Measurements from ENCODE around the gene KLK10.

The KLK10 gene

DNA sequence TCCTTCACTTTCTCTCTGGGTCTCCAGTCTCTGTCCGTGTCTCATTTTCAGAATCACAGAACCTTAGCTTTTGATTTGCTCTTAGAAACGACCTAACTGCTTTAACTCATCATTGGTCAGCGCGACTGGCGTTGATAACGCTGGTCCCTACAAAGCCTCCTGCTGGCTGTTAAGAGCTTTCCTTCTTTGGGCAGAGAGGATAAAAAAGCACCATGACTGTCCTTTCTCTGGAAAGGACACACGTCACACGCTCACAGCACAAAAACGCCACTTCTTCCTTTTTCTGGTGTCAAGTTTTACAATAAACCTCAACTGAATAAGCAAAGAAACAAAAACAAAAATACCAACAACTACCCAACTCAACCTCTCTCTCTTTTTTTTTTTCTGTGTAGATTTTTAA is 17.0 kb upstream of the KLK10 start:
- TF ChIP-seq, protein P1, sequence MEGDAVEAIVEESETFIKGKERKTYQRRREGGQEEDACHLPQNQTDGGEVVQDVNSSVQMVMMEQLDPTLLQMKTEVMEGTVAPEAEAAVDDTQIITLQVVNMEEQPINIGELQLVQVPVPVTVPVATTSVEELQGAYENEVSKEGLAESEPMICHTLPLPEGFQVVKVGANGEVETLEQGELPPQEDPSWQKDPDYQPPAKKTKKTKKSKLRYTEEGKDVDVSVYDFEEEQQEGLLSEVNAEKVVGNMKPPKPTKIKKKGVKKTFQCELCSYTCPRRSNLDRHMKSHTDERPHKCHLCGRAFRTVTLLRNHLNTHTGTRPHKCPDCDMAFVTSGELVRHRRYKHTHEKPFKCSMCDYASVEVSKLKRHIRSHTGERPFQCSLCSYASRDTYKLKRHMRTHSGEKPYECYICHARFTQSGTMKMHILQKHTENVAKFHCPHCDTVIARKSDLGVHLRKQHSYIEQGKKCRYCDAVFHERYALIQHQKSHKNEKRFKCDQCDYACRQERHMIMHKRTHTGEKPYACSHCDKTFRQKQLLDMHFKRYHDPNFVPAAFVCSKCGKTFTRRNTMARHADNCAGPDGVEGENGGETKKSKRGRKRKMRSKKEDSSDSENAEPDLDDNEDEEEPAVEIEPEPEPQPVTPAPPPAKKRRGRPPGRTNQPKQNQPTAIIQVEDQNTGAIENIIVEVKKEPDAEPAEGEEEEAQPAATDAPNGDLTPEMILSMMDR (IDR thresholded peaks at IDR 0.05; ENCODE audit: low read depth, low read length, missing control alignments) = no peak
- no peak for DNase-seq (ENCODE audit: extremely low read depth, low read depth)
- no peak overlapping the region for H3K4me3 ChIP-seq (replicated peaks; ENCODE audit: low read depth, low read length)

DNA sequence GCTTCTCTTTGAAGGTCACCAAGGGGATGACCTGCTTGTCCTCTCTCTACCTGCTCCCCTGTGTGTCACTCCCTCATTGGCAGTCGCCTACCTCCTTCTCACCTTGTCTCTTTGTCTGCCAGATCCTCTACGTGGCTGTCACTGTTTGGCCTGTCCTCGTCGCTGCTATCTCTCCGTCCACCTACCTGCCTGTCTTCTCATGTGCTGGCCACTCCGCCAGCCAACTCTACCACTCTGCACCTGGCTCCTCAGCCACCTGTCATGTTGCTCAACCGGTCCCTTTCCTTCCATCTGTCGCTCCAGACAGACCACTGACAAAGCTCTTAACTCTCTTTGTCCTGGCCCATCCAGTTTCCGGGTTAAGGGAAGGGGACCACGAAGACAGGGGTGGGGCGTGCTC is 15.2 kb upstream of the KLK10 start, which contains the start of gene KLK12:
TSS of gene KLK12 (minus strand) at position 299 of the 400 bp plus-strand sequence. CDS start 381 bp downstream, outside the sequence.
- TF ChIP-seq, protein P1 (IDR thresholded peaks at IDR 0.05; ENCODE audit: low read depth, low read length, missing control alignments) = no peak
- no peak for DNase-seq (ENCODE audit: extremely low read depth, low read depth)
- no peak within 1 kb of the TSS for H3K4me3 ChIP-seq (replicated peaks; ENCODE audit: low read depth, low read length)

DNA sequence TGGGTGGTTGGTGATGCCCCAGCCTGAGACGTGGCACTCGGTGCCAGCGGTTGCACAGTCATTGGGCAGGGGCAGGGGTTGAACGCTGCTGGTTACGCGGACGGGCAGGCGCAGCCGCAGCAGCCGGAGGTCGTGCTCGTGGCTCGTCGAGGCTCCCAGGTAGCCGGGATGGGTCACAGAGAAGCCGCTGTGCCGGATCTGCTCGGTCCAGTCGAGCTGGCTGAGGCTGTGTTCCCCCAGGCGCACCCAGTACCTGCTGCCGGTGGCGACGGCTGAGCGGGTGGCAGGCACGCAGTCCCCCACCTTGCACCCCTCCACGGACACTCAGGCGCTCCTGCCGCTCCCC is 12.3 kb upstream of the KLK10 start:
- TF ChIP-seq, protein P1 (IDR thresholded peaks at IDR 0.05; ENCODE audit: low read depth, low read length, missing control alignments) = no peak
- no peak overlapping the region for H3K4me3 ChIP-seq (replicated peaks; ENCODE audit: low read depth, low read length)
- no peak for DNase-seq (ENCODE audit: extremely low read depth, low read depth)

DNA sequence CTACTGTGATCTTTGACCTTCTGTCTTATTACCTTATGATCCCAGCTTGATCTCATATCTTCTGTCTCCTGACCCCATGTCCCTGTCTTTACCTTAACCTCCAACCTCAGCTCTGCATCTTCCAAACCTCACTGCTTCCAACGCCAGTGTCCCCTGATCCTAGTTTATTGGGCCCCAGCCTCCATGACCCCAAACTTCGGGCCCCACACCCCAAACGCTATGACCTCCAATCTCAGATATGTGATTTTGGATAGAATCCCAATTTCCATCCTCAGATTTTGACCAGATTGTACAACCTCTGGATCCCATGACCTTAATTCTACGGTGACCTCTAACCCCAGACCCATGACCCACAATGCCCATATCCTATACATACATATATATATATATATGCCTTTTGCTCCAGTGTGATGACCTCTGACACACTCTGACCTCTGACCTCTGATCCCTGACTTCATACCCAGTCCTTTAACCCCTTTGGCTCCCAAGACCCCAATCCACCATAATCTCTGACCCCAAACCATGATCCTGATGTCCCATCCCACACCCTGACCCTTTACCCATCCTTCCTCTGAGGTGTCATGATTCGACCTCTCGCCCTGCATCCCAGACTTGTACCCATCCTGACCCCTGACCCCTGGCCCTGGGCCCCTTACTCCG is 11.8 kb upstream of the KLK10 start:
- TF ChIP-seq, protein P1 (IDR thresholded peaks at IDR 0.05; ENCODE audit: low read depth, low read length, missing control alignments) = no peak
- no peak for DNase-seq (ENCODE audit: extremely low read depth, low read depth)
- no peak overlapping the region for H3K4me3 ChIP-seq (replicated peaks; ENCODE audit: low read depth, low read length)

DNA sequence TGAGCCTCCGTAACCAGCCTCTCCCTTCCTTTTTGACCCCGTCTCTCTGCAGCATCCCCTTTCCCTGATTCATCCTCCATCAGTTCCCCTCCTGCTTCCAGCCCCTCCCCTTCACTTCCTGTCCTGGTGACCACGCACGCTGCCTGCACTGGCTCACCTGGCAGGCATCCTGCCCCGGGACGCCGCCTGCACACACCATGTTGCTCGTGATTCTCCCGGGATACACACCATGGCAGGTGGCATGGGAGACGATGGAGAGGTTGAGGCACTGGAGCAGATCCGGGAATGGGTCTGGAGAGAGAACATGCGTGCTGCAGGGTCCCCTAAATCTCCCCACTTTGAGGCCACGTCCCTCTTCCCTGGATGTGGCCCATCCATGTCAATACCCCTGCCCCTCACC is 11.1 kb upstream of the KLK10 start:
- DNase-seq (ENCODE audit: extremely low read depth, low read depth) = no peak
- no peak overlapping the region for H3K4me3 ChIP-seq (replicated peaks; ENCODE audit: low read depth, low read length)
- TF ChIP-seq, protein P1 (IDR thresholded peaks at IDR 0.05; ENCODE audit: low read depth, low read length, missing control alignments) = no peak

DNA sequence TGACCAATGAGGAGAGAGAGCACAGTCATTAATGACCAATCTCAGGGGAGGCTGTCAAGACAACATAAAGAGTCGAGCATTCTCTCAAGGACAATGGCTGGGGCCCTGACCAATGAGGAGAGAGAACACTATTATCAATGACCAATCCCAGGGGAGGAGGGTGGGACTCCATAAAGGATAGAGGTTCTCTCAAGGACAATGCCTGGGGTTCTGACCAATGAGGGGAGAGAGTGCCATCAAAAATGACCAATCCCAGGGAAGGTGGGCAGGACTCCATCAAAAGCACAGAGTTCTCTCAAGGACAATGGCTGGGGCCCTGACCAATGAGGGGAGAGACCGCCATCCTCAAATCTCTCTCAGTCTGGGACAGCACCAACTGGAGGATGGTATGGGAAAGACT is 10.2 kb upstream of the KLK10 start:
- DNase-seq (ENCODE audit: extremely low read depth, low read depth) = no peak
- no peak overlapping the region for H3K4me3 ChIP-seq (replicated peaks; ENCODE audit: low read depth, low read length)
- TF ChIP-seq, protein P1 (IDR thresholded peaks at IDR 0.05; ENCODE audit: low read depth, low read length, missing control alignments) = no peak

DNA sequence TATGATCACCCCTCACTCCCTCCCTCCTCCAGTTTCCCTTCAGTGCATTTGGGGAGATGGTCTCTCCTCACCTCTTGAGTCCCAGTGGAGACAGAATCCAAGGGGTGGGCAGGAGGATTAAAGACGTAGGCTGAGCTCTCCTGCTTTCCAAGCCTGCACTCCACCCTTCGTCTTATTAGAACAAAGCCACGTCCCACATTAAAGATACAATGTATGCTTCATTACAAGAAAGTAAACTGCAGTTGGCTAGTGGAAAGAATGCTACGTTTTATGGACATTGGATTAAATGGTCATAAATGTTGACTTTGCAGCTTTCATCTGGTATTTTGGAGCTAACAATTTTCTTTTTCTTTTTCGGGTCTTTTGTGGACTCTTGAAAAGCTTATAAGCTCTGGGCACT is 8.4 kb upstream of the KLK10 start:
- DNase-seq (ENCODE audit: extremely low read depth, low read depth) = no peak
- TF ChIP-seq, protein P1 (IDR thresholded peaks at IDR 0.05; ENCODE audit: low read depth, low read length, missing control alignments) = no peak
- no peak overlapping the region for H3K4me3 ChIP-seq (replicated peaks; ENCODE audit: low read depth, low read length)

All from HFF-Myc (cell line).